LNCAP (cell line): ENCODE measurements around the gene NHLRC2.

Source experiments
- CTCF ChIP-seq: fragments of 450-650 bp; IDR thresholded peaks from 2 replicates; pipeline ENCODE4 v1.5.1; 2017; ENCODE audit warnings: mild to moderate bottlenecking

Gene NHLRC2

GRCh38 chr10:113825791-113826190 is 28.7 kb upstream of the NHLRC2 start:
- no peak for TF ChIP-seq CTCF

- TF ChIP-seq CTCF = no peak
These were observed 12.3 kb upstream of the NHLRC2 start for GRCh38 chr10:113842171-113842570.

- no peak for TF ChIP-seq CTCF
These were observed 10.4 kb upstream of the NHLRC2 start for GRCh38 chr10:113843972-113844485.

GRCh38 chr10:113846036-113846435 is 8.4 kb upstream of the NHLRC2 start:
- TF ChIP-seq CTCF = no peak

GRCh38 chr10:113849140-113849803 is 5.2 kb upstream of the NHLRC2 start:
- no peak for TF ChIP-seq CTCF

- TF ChIP-seq CTCF = no peak
These were observed 4.5 kb upstream of the NHLRC2 start for GRCh38 chr10:113849946-113850345.

GRCh38 chr10:113853578-113854012 is 866 bp upstream of the NHLRC2 start:
- TF ChIP-seq CTCF = no peak
